Gastrocnemius medialis (tissue), 4 donors: ENCODE data around the gene SLC35A5.

Experiments
- CTCF ChIP-seq, 5 experiments: fragments of 450-650 bp in 3 of 5; fragments of 200-600 bp in 2 of 5; sonication (generic) in 2 of 5; IDR thresholded peaks in 4 of 5; conservative IDR thresholded peaks in 1 of 5; 1 replicate in 4 of 5; 2 replicates in 1 of 5; pipeline ENCODE4 v1.5.1; 2016 to 2019; ENCODE audit warnings: antibody characterized with exemption in 5 of 5, mild to moderate bottlenecking in 3 of 5, moderate library complexity in 3 of 5
- POLR2A ChIP-seq, 2 donors: fragments of 450-650 bp; IDR thresholded peaks; one replicate each; pipeline ENCODE4 v1.6.1; 2017; ENCODE audit warnings: antibody characterized with exemption in 2 of 2, mild to moderate bottlenecking in 2 of 2, moderate library complexity in 2 of 2

GRCh38 chr3:112539825-112540650, 21.8 kb upstream of the SLC35A5 start:
- TF ChIP-seq CTCF (IDR thresholded peaks at IDR 0.05 in 4 of 5, conservative IDR thresholded peaks at IDR 0.05 in 1 of 5), result no peak
- no peak for TF ChIP-seq POLR2A (IDR thresholded peaks at IDR 0.05)
